ENCODE results near the gene RSPO3.
"Not testable (repeated sequence)": the region's sequence is repeated elsewhere in the genome, so short reads cannot be mapped to it uniquely, and the experiment has no call there.

RSPO3 gene

DNA sequence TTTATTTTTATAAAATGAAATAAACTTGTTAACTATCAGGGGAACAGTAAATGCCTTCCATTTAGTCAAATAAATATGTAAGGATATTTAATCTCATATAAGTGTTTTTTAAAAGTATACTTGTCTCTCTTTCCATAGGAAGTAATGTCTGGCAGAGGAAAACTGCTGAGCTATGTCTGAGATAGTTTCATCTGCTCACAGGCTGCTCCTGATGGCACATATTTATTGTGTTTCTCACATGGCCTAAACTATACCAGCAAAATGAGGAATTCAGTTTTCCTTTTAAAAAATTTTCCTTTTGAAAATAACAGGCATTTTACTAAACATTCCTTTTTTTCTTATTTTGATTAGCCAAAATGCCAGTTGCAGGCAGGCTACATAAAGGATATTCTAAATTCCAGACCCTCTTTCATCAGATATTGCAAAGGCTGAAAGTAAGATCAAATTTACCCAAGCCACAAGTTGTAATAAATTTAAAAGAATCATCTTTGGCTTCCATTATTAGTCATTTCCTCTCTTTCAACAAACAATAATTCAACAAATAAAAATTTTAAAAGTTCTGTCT is 88.1 kb downstream of the RSPO3 start:
- no peak for DNase-seq

DNA sequence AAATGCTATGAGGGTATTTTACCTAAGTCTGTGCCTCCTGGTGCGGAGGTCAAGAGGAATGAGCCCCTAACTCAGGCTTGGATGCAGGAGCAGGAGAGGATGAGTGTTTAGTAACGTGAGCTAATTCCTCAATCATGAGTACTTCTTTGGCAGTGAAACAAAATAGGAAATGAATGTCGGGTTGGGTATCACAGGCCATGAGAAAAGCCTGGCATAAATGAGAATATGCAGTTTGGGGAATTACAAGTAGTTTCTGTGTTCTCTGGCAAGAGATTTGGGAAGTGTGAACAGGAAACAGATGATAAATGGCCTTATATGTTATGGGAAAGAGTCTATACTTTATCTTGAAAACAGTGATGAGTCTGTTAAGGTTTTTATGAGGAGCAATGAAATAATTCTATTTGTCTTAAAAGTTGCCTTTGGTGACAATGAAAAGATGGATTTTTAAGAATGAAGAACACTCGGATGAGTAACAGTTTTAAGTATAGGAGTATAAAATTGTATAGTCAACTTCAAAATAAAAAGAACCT is 89.2 kb downstream of the RSPO3 start:
- no peak for DNase-seq

DNA sequence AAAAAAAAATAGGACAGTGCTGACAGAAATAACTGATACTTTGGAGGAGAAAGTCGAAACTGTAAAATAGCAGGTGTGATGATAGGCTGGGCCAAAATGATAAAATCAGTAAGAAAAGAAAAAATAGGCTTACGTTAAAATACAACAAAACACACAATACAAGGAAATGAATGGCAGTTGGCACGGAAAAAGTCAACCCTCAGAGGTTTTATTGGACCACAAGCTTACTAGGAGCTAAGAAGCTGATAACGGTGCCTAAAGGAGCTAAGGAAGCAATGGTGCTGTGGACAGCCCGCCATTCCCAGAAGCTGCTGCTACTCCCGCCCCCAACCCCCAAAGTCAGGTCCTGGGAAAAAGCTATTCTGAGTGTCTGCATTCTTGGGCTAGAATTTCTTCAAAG is 92.3 kb downstream of the RSPO3 start:
- DNase-seq, result no peak

DNA sequence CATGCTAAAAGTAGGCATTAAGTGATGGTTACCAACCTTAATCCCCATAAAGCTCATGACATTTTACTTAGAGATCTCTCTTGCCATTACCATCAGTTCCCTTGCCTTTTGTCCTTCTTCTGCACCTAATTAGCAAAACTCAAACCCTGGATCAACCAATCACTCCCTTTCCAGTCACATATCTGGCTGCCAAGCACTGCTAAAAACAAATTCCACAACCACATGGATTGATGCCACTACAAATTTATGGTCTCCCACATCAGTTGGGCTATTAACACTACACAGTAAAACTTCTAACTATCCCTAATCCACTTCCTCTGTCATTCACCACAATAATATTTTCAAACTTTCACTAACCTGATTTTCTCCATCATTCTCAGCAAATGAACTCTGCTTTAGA is 93.9 kb downstream of the RSPO3 start:
- DNase-seq, result no peak

DNA sequence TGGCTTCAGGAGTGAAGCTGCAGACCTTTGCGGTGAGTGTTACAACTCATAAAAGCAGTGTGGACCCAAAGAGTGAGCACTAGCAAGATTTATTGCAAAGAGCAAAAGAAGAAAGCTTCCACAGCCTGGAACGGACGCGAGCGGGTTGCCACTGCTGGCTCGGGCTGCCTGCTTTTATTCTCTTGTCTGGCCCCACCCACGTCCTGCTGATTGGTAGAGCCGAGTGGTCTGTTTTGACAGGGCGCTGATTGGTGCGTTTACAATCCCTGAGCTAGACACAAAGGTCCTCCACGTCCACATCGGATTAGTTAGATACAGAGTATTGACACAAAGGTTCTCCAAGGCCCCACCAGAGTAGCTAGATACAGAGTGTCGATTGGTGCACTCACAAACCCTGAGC is 95.6 kb downstream of the RSPO3 start:
- not testable (repeated sequence) for DNase-seq

DNA sequence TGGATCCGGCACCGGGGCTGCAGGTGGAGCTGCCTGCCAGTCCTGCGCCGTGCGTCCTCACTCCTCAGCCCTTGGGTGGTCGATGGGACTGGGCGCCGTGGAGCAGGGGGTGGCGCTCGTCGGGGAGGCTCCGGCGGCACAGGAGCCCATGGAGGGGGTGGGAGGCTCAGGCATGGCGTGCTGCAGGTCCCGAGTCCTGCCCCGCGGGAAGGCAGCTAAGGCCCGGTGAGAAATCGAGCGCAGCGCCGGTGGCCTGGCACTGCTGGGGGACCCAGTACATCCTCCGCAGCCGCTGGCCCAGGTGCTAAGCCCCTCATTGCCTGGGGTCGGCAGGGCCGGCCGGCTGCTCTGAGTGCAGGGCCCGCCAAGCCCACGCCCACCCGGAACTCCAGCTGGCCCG is 96.1 kb downstream of the RSPO3 start:
- DNase-seq, result not testable (repeated sequence)

DNA sequence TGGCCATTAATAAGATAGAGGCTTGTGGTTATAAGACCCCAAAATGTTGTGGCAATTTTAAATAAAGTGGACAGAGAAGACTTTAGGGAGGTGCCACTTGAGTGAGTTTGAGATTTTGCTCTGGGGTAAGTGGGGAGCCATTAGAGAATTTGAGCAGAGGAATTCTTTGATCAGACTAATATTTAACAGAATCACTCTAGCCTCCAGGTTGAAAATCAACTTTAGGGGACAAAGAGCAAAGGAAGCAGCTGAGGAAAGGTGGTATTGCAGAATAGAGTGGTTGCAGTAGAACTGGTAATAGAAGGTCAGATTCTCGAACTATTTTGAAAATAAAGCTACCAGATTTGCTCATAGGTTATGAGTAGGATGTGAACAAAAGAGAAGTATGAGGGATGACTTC is 97.5 kb downstream of the RSPO3 start:
- no peak for DNase-seq

DNA sequence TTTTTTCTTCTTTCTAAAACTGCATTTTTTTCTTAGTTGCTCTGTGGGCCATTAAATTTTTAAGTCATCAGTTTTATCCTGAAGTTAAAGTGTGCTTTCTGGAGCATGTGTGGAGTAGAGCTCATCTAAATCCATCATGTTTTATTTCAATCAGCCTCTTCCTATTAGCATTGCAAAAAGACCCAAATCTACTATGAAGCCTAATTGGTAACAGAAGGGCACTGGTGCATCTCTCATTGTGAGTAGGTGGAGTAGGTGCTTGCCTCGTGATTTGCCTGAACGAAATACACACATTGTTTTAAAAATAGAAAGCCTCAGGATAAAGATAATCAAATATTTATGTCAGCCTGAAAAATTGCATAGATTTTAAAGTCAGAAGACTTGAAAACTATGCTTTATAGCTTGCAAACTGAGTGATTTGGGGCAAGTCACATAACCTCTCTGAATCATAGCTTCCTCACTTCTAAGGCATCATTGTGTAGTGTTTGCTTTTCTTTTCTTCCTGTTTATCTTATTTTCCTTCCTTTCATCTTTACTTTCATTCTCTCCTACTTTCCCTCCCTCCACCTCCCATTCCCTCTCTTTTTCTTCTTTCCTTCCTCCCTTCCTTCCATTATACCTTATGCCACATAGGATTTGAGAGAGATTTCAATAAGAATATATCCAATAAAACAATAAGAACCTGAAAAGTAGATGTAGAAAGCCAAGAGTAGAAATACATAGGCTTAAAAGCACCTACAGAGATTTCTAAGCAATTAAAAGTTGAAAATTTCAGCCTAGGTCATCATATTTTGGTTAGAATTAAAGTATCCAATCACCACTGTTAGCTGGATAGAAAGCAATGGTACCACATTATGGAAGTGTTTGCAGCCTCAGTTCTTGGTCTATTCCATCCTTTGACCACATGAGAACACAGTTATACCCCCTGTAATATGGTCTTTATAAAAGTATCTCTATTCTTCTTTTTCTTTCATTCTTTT is 98.6 kb downstream of the RSPO3 start:
- DNase-seq, result no peak

DNA sequence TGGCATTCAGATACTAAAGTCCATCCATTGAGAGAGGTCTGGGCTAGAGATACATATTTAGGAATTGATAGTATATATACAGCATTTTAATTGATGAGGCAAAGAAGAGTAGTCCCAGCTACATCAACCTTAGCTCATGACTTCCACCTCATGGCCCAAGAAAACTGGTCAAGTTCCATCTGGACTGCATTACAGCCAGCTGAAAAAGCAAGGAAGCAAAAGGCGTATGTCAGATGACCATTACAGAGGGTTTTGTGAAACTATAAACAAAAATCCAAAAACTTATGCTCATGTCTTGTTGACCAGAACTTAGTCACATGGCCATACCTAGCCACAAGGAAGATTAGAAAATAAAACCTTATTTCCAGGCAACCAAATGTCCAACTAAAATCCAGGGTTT is 101.4 kb downstream of the RSPO3 start:
- no peak for DNase-seq

DNA sequence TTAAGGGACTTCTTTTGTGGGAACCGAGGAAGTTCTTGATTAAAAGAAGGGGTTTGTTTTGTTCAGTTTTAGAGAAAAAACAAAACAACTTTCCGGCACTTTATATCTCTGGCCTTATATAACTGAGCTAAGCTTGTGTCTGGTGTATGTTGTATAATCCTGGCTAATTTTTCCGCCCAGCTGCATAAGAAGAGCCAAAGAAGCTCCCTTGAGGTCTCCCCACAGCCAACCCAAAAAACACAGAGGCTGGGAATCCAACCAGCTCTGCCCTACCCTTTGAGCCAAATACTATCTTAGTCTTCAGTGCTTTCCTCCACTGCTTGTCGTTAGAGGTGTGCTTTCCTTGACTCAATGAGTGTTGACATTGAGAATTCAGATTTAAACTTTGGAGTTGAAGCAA is 102.7 kb downstream of the RSPO3 start:
- no peak for DNase-seq

DNA sequence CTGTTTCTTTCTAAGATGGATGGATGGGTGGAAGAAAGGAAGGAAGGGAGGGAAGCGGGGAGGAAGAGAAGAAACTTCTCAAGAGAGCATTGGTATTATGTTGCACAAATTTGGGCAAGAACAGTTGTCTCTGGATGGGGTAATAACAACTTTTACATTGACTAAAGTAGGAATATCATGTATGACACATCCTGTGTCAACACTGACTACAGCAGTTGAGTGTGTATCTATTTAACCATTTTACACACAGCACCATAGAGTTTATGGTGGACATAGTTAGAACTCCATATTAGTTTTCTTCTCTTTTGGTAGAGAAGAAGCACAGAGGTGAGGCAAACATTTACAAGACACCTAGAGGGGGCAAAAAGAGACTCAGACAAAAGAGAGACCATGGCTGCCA is 103.9 kb downstream of the RSPO3 start:
- no peak for DNase-seq

DNA sequence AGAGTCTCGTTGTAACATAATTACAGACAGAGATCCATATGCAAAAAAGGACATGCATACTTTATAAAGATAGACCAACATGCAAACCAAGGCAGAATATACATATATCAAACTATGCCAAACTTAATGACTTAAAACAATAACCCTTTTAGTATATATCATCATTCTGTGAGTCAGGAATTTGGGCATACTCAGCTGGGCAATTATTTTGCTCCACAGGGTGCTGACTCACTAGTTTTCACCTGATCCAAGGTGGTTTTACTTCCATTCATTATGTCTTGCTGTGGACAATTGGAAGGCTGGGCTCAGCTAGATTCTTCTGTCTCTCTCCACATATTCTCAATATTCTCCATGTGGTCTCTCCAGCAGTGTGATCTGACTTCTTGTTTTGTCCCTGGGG is 107.0 kb downstream of the RSPO3 start:
- no peak for DNase-seq

DNA sequence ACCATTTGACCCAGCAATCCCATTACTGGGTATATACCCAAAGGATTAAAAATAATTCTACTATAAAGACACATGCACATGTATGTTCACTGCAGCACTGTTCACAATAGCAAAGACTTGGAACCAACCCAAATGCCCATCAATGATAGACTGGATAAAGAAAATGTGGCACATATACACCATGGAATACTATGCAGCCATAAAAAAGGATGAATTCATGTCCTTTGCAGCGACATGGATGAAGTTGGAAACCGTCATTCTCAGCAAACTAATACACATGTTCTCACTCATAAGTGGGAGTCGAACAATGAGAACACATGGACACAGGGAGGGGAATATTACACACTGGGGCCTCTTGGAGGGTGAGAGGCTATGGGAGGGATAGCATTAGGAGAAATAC is 115.3 kb downstream of the RSPO3 start:
- DNase-seq, result not testable (repeated sequence)

DNA sequence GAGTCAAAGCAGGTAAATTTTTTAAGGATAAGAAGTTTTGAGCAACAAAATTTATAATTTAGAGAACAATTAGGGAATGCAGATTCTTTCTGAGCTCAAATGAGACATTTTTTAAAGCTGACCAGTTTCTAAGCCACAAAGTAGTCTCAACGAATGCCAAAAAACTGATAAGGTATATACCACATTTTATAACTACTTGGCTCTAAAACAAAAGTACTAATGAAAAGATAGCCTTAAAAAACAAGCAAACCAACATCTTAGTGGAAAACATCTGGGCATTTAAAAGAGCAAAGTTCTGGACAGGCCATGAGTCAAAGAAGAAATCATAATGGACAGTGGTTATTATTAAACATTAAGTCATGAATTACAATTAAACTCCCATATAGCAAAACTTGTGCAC is 125.0 kb downstream of the RSPO3 start:
- no peak for DNase-seq
